ENCODE measurements around the gene WNT9A.

DNA sequence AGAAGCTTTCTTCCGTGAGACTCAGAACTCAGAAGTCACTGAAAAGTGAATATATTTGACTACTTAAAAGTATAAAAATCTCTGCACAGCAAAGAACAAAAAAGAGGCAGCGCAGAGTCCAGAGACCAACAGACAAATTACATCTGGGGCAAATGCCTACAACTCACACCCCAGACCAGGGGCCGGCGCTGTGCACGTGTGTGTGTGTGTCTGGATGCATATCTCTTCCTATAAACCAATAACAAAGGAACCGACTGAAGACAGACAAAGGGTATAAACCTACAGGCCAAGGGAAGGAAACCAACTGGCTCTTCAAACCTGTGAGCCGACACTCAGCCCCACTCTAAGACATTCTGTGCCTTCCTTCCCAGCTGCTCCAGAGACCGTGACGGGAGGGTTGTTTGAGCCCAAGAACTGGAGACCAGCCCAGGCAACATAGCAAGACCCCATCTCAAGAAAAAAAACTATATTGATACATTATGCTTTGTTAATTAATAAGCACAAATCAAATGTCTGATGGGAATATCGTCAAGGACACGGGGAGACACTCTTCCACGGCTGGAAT, 18.8 kb downstream of the WNT9A start:
- TF ChIP-seq JUN (CRISPR knock-in tag; IDR thresholded peaks at IDR 0.05) (no peak), ZNF138 (CRISPR knock-in tag; conservative IDR thresholded peaks at IDR 0.05) (no peak), PREB (CRISPR knock-in tag; IDR thresholded peaks at IDR 0.05; ENCODE audit: borderline replicate concordance) (no peak), RELA (CRISPR knock-in tag; IDR thresholded peaks at IDR 0.05; ENCODE audit: borderline replicate concordance) (no peak), ZNF232 (CRISPR knock-in tag; IDR thresholded peaks at IDR 0.05) (no peak), USF2 (CRISPR knock-in tag; IDR thresholded peaks at IDR 0.05) (no peak), ATF1 (CRISPR knock-in tag; IDR thresholded peaks at IDR 0.05) (no peak), MXD4 (CRISPR knock-in tag; IDR thresholded peaks at IDR 0.05; ENCODE audit: borderline replicate concordance) (no peak), NR3C1 (CRISPR knock-in tag; conservative IDR thresholded peaks at IDR 0.05; ENCODE audit: low read depth) (no peak)
- TF ChIP-seq, protein P1, sequence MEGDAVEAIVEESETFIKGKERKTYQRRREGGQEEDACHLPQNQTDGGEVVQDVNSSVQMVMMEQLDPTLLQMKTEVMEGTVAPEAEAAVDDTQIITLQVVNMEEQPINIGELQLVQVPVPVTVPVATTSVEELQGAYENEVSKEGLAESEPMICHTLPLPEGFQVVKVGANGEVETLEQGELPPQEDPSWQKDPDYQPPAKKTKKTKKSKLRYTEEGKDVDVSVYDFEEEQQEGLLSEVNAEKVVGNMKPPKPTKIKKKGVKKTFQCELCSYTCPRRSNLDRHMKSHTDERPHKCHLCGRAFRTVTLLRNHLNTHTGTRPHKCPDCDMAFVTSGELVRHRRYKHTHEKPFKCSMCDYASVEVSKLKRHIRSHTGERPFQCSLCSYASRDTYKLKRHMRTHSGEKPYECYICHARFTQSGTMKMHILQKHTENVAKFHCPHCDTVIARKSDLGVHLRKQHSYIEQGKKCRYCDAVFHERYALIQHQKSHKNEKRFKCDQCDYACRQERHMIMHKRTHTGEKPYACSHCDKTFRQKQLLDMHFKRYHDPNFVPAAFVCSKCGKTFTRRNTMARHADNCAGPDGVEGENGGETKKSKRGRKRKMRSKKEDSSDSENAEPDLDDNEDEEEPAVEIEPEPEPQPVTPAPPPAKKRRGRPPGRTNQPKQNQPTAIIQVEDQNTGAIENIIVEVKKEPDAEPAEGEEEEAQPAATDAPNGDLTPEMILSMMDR (IDR thresholded peaks at IDR 0.05): no peak
- TF ChIP-seq, protein P2, sequence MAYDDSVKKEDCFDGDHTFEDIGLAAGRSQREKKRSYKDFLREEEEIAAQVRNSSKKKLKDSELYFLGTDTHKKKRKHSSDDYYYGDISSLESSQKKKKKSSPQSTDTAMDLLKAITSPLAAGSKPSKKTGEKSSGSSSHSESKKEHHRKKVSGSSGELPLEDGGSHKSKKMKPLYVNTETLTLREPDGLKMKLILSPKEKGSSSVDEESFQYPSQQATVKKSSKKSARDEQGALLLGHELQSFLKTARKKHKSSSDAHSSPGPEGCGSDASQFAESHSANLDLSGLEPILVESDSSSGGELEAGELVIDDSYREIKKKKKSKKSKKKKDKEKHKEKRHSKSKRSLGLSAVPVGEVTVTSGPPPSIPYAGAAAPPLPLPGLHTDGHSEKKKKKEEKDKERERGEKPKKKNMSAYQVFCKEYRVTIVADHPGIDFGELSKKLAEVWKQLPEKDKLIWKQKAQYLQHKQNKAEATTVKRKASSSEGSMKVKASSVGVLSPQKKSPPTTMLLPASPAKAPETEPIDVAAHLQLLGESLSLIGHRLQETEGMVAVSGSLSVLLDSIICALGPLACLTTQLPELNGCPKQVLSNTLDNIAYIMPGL (CRISPR knock-in tag; IDR thresholded peaks at IDR 0.05): no peak
- TF ChIP-seq, protein P3, sequence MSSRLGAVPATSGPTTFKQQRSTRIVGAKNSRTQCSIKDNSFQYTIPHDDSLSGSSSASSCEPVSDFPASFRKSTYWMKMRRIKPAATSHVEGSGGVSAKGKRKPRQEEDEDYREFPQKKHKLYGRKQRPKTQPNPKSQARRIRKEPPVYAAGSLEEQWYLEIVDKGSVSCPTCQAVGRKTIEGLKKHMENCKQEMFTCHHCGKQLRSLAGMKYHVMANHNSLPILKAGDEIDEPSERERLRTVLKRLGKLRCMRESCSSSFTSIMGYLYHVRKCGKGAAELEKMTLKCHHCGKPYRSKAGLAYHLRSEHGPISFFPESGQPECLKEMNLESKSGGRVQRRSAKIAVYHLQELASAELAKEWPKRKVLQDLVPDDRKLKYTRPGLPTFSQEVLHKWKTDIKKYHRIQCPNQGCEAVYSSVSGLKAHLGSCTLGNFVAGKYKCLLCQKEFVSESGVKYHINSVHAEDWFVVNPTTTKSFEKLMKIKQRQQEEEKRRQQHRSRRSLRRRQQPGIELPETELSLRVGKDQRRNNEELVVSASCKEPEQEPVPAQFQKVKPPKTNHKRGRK (CRISPR knock-in tag; IDR thresholded peaks at IDR 0.05; ENCODE audit: borderline replicate concordance): no peak
